Activated CD8-positive, alpha-beta T cell treated with anti-CD3 and anti-CD28 coated beads for 36 hours (primary cell): Measurements from ENCODE around the gene C1orf105. TPM values are rescaled to one million over a fixed set of nuclear protein-coding genes. Genes with fewer than 3 reads are reported as not detected.
"Not testable (repeated sequence)": the region's sequence is repeated elsewhere in the genome, so short reads cannot be mapped to it uniquely, and the experiment has no call there.

ENCODE experiments used
- ATAC-seq: fragments of 200-7000 bp; cut with Tn5 transposase; one replicate; pipeline ENCODE4 v1.10.0; 2021; ENCODE audit warnings: mild to moderate bottlenecking, moderate library complexity
- CTCF ChIA-PET: fragments of 350-600 bp; sonication (Branson Sonifier 250); formaldehyde crosslinking; loops from one replicate; lab custom pipeline; 2021; ENCODE audit warnings: antibody characterized with exemption; lab: Charles Lee
- POLR2A ChIA-PET: fragments of 350-600 bp; sonication (Branson Sonifier 250); formaldehyde crosslinking; loops from one replicate; lab custom pipeline; 2021; ENCODE audit warnings: antibody characterized with exemption; lab: Charles Lee
- DNase-seq: peaks from one replicate; pipeline ENCODE4 v3.0.0-alpha.2; 2020
- H3K27ac Mint-ChIP-seq: one replicate; pipeline ENCODE4 v1.8.0; 2021; ENCODE audit warnings: mild to moderate bottlenecking, mixed read lengths
- H3K27me3 Mint-ChIP-seq: one replicate; pipeline ENCODE4 v1.8.0; 2021; ENCODE audit warnings: mixed read lengths
- H3K36me3 Mint-ChIP-seq: one replicate; pipeline ENCODE4 v1.8.0; 2021; ENCODE audit warnings: low read depth, mixed read lengths
- H3K4me1 Mint-ChIP-seq: one replicate; pipeline ENCODE4 v1.8.0; 2021; ENCODE audit warnings: low read depth, mixed read lengths
- H3K4me3 Mint-ChIP-seq: one replicate; pipeline ENCODE4 v1.8.0; 2021; ENCODE audit warnings: mild to moderate bottlenecking, moderate library complexity, mixed read lengths
- H3K9me3 Mint-ChIP-seq: one replicate; pipeline ENCODE4 v1.8.0; 2021; ENCODE audit warnings: mixed read lengths
- intact Hi-C: fragments of 100-400 bp; cut with micrococcal nuclease; formaldehyde crosslinking; loops from one replicate; pipeline ENCODE4 v1.10.0; 2022
- total RNA-seq, 2 experiments: library from RNA; stranded (reverse); gene quantifications; one replicate each; pipeline ENCODE4 v1.2.3, GENCODE V29; 2021
- TF ChIP-seq, protein P1 (sequence below): fragments of 200-600 bp; IDR thresholded peaks from one replicate; pipeline ENCODE4 v1.8.0; 2022; ENCODE audit warnings: antibody characterized with exemption, mild to moderate bottlenecking

C1orf105 gene
- total RNA-seq, 2 experiments from 2014 or later = not detected

GRCh38 chr1:172429331-172430127 lies 9.0 kb downstream of the C1orf105 start:
- no peak overlapping the region for H3K4me3 Mint-ChIP-seq
- ChIA-PET CTCF (interaction anchor here (0.7 to 8.9 kb wide), 24 partner anchors 9 to 444 kb away, joined by 3 to 90 read pairs (median 4); partner anchors contain the start of genes C1orf105, PIGC and SUCO), POLR2A (interaction anchor here (0.8 to 1.1 kb wide), 2 partner anchors 11 to 35 kb away, joined by 3 to 5 read pairs; no protein-coding TSS in a partner anchor)
- TF ChIP-seq, protein P1, sequence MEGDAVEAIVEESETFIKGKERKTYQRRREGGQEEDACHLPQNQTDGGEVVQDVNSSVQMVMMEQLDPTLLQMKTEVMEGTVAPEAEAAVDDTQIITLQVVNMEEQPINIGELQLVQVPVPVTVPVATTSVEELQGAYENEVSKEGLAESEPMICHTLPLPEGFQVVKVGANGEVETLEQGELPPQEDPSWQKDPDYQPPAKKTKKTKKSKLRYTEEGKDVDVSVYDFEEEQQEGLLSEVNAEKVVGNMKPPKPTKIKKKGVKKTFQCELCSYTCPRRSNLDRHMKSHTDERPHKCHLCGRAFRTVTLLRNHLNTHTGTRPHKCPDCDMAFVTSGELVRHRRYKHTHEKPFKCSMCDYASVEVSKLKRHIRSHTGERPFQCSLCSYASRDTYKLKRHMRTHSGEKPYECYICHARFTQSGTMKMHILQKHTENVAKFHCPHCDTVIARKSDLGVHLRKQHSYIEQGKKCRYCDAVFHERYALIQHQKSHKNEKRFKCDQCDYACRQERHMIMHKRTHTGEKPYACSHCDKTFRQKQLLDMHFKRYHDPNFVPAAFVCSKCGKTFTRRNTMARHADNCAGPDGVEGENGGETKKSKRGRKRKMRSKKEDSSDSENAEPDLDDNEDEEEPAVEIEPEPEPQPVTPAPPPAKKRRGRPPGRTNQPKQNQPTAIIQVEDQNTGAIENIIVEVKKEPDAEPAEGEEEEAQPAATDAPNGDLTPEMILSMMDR = peak; percentile 75
- peaks cover 1% of the 10 kb centered on the region for H3K9me3 Mint-ChIP-seq
- intact Hi-C loops = no loop called here
- ATAC-seq = peak; percentile 65
- peaks cover 40% of the 10 kb centered on the region for H3K4me1 Mint-ChIP-seq
- DNase-seq = peak; percentile 76
- H3K27ac Mint-ChIP-seq = peak overlapping the region; percentile 26
- H3K36me3 Mint-ChIP-seq = peaks cover 5% of the 10 kb centered on the region
- no peaks in the 10 kb centered on the region for H3K27me3 Mint-ChIP-seq

GRCh38 chr1:172430128-172430454 lies 9.6 kb downstream of the C1orf105 start:
- Mint-ChIP-seq H3K9me3 (peaks cover 1% of the 10 kb centered on the region), H3K4me1 (peaks cover 40% of the 10 kb centered on the region), H3K4me3 (no peak overlapping the region), H3K27me3 (no peaks in the 10 kb centered on the region), H3K27ac (peak overlapping the region; percentile 26), H3K36me3 (peaks cover 5% of the 10 kb centered on the region)
- ATAC-seq (no peak), DNase-seq (no peak)
- TF ChIP-seq, protein P1 = no peak
- ChIA-PET POLR2A (interaction anchor here (1.1 kb wide), 1 partner anchor 11 kb away, joined by 5 read pairs; no protein-coding TSS in a partner anchor), CTCF (interaction anchor here (0.7 to 8.9 kb wide), 22 partner anchors 9 to 444 kb away, joined by 3 to 90 read pairs (median 4); partner anchors contain the start of genes C1orf105, PIGC and SUCO)
- intact Hi-C loops = no loop called here

GRCh38 chr1:172431204-172431603 lies 10.7 kb downstream of the C1orf105 start:
- no peaks in the 10 kb centered on the region for H3K27me3 Mint-ChIP-seq
- H3K9me3 Mint-ChIP-seq = peaks cover 9% of the 10 kb centered on the region
- peak overlapping the region; percentile 51 for H3K27ac Mint-ChIP-seq
- POLR2A ChIA-PET = no interaction called here
- TF ChIP-seq, protein P1 = no peak
- CTCF ChIA-PET = interaction anchor here (0.8 to 8.9 kb wide), 9 partner anchors 10 to 428 kb away, joined by 3 to 90 read pairs (median 13); partner anchors contain the start of gene PIGC
- intact Hi-C loops = no loop called here
- ATAC-seq = no peak
- peaks cover 11% of the 10 kb centered on the region for H3K36me3 Mint-ChIP-seq
- peaks cover 42% of the 10 kb centered on the region for H3K4me1 Mint-ChIP-seq
- DNase-seq = no peak
- no peak overlapping the region for H3K4me3 Mint-ChIP-seq

GRCh38 chr1:172431721-172432192 lies 11.3 kb downstream of the C1orf105 start:
- Mint-ChIP-seq H3K4me3 (no peak overlapping the region), H3K27me3 (no peaks in the 10 kb centered on the region), H3K27ac (peak overlapping the region; percentile 51), H3K36me3 (peaks cover 11% of the 10 kb centered on the region), H3K4me1 (peaks cover 42% of the 10 kb centered on the region), H3K9me3 (peaks cover 9% of the 10 kb centered on the region)
- intact Hi-C loops = no loop called here
- DNase-seq (peak; percentile 30), ATAC-seq (no peak)
- CTCF ChIA-PET = interaction anchor here (0.8 to 8.9 kb wide), 6 partner anchors 9 to 429 kb away, joined by 3 to 90 read pairs (median 13); partner anchors contain the start of gene PIGC
- POLR2A ChIA-PET = no interaction called here
- TF ChIP-seq, protein P1 = no peak

- DNase-seq, ATAC-seq, H3K27me3 Mint-ChIP-seq, H3K27ac Mint-ChIP-seq, POLR2A ChIA-PET, intact Hi-C loops, H3K4me3 Mint-ChIP-seq: not testable (repeated sequence)
- peaks cover 36% of the 10 kb centered on the region for H3K4me1 Mint-ChIP-seq
- H3K9me3 Mint-ChIP-seq = peaks cover 13% of the 10 kb centered on the region
- CTCF ChIA-PET = interaction anchor here (8.2 kb wide), 1 partner anchor 7 kb away, joined by 90 read pairs; no protein-coding TSS in a partner anchor
- H3K36me3 Mint-ChIP-seq = peaks cover 41% of the 10 kb centered on the region
Observed at GRCh38 chr1:172437183-172437582, 16.7 kb downstream of the C1orf105 start.
